H1 (cell line): ENCODE results near the gene TGFB2. TPM values are rescaled to one million over a fixed set of nuclear protein-coding genes. Genes with fewer than 3 reads are reported as not detected.

Experiments used
- polyA plus RNA-seq, 7 experiments: library from polyadenylated mRNA; depleted of rRNA in 3 of 7; stranded (reverse) in 5 of 7; unstranded in 2 of 7; fragments of >200 nt in 5 of 7; fragments of 200-250 nt in 2 of 7; gene quantifications; 1 replicate in 5 of 7; 2 replicates in 1 of 7; 4 replicates in 1 of 7; pipeline versions ENCODE4 v1.2.1 to v1.2.3, GENCODE V29; 2011 to 2013; ENCODE audit warnings: missing spikeins in 2 of 7, mixed read lengths in 2 of 7
- total RNA-seq: library from RNA; stranded (reverse); fragmentation: NEBNext Ultra II Directional; extraction: Animal tissue kit (Norgen Biotek cat#: 25700); gene quantifications from 2 replicates; pipeline ENCODE4 v1.2.1, GENCODE V29; 2021
- TF ChIP-seq, protein P1 (sequence below): IDR thresholded peaks from 2 replicates; pipeline ENCODE4 v1.6.1; 2011; ENCODE audit warnings: low read depth, mild to moderate bottlenecking, low read length; ENCODE audit not compliant: insufficient read depth

Gene TGFB2
- total and polyA plus RNA-seq, 2 of the 8 experiments (the other 6 are each of a cell fraction or from before 2014, with no cell fraction given), result 0.26 to 0.84 TPM

DNA sequence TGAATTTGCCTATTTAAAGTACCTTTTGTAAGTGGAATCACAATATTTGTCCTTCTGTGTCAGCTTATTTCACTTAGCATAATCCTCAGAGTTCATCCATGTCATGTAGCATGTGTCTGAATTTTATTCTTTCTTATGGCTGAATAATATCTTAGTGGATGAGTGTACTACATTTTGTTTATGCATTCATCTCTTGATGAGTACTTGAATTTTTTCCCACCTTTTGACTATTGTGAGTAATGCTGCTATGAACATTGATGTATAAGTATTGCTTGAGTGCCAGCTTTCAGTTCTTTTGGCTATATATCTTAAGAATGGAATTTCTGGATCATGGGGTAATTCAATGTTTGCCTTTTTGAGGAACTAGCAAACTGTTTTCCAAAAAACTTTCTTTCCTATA, 84.2 kb downstream of the TGFB2 start (continued):
- TF ChIP-seq, protein P1, sequence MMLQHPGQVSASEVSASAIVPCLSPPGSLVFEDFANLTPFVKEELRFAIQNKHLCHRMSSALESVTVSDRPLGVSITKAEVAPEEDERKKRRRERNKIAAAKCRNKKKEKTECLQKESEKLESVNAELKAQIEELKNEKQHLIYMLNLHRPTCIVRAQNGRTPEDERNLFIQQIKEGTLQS, result no peak
